Cardiac fibroblast (primary cell): Measurements from ENCODE around the gene ANKRD13D.

ENCODE experiments used
- DNase-seq, 2 donors: peaks; one replicate each; pipeline versions ENCODE4 v3.0.0 to v3.0.0-alpha.2; 2010; ENCODE audit warnings: low read depth in 2 of 2
- H3K4me3 ChIP-seq, 2 donors: replicated peaks in 1 of 2; 1 replicate in 1 of 2; 2 replicates in 1 of 2; pipeline ENCODE4 v1.5.1; 2011; ENCODE audit warnings: low read depth in 2 of 2, low read length in 2 of 2, mild to moderate bottlenecking in 2 of 2, moderate library complexity in 1 of 2
- TF ChIP-seq, protein P1 (sequence below): IDR thresholded peaks from one replicate; pipeline ENCODE4 v1.5.1; 2011; ENCODE audit warnings: low read depth, mild to moderate bottlenecking, low read length, inconsistent platforms

Gene ANKRD13D

DNA sequence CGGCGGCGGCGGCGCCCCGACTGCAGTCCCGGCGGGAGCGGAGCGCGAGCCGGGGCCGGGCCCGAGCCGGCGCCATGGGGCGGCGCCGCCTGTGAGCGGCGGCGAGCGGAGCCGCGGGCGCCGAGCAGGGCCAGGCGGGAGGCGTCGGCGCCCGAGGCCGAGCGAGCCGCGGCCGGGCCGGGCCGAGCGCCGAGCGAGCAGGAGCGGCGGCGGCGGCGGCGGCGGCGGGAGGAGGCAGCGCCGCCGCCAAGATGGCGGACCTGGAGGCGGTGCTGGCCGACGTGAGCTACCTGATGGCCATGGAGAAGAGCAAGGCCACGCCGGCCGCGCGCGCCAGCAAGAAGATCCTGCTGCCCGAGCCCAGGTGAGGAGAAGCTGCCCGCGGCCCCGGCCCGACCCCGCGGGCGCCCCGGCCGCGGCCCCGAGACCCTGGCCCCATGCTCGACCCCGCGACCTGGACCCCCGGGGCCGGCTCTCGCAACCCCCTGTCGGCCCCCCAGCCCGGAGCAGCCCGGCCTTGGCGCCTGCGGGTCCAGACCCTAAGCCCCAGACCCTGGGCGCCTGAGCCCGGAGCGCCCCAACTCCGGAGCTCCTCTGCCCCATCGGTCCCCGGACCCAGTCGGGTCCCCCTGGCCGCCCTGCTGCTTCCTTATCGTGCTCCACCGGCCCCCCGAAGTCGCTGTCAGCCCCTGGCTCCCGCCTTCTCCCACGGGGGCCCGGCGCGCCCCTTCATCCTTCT is 22.5 kb upstream of the ANKRD13D start, which contains the start of gene GRK2:
GRK2 (plus strand) TSS at position 25 of the 739 bp plus-strand sequence; CDS start at position 252, 227 bp downstream.
- peak; percentile 41 to 58 for DNase-seq
- TF ChIP-seq, protein P1, sequence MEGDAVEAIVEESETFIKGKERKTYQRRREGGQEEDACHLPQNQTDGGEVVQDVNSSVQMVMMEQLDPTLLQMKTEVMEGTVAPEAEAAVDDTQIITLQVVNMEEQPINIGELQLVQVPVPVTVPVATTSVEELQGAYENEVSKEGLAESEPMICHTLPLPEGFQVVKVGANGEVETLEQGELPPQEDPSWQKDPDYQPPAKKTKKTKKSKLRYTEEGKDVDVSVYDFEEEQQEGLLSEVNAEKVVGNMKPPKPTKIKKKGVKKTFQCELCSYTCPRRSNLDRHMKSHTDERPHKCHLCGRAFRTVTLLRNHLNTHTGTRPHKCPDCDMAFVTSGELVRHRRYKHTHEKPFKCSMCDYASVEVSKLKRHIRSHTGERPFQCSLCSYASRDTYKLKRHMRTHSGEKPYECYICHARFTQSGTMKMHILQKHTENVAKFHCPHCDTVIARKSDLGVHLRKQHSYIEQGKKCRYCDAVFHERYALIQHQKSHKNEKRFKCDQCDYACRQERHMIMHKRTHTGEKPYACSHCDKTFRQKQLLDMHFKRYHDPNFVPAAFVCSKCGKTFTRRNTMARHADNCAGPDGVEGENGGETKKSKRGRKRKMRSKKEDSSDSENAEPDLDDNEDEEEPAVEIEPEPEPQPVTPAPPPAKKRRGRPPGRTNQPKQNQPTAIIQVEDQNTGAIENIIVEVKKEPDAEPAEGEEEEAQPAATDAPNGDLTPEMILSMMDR = no peak

DNA sequence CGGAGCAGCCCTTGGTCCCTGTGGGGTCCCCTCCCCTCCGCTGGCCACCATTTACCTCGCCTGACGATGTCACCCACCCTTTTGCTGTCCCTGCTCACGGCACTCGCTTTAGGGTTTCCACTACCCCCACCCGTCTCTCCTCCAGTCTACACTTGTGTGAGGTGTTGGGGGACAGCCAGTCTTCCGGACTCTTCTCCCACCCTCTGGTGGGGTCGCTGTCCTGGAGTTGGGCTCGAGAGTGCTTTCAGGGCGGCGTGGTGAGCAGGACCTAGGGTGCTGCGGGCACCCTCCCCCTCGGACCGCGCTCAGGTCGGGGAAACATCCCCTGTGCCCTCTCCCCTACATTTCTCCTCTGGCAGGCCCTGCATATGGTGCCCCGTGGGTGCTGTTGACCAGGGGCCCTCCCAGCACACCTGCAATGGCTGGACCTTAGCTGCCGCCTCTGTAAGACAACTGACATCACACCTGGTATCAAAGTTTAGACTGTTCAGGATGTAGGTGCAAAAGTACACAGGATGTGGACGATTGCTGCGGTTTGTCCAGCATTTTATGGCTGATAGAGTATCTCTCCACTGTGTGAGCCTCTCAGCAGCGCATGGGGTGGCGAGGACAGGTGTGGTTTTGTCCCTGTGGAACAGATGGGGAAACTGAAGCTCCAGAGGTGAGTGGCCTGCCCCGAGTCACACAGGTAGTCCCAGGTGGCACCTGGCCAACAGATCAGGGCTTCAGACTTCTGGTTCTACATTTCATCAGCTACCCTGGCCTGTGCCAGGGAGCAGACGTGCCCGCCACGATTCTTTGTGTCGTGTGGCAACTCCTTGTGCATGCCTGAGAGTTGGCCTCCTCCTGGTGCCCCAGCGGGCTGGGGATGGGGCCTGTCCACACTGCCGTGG is 21.7 kb upstream of the ANKRD13D start:
- TF ChIP-seq, protein P1 = no peak
- peak overlapping the region; percentile 85 to 91 for H3K4me3 ChIP-seq
- no peak for DNase-seq

More for the DNA sequence above, 22.5 kb upstream of the ANKRD13D start, which contains the start of gene GRK2:
- peak within 1 kb of the TSS; percentile 85 to 91 for H3K4me3 ChIP-seq

DNA sequence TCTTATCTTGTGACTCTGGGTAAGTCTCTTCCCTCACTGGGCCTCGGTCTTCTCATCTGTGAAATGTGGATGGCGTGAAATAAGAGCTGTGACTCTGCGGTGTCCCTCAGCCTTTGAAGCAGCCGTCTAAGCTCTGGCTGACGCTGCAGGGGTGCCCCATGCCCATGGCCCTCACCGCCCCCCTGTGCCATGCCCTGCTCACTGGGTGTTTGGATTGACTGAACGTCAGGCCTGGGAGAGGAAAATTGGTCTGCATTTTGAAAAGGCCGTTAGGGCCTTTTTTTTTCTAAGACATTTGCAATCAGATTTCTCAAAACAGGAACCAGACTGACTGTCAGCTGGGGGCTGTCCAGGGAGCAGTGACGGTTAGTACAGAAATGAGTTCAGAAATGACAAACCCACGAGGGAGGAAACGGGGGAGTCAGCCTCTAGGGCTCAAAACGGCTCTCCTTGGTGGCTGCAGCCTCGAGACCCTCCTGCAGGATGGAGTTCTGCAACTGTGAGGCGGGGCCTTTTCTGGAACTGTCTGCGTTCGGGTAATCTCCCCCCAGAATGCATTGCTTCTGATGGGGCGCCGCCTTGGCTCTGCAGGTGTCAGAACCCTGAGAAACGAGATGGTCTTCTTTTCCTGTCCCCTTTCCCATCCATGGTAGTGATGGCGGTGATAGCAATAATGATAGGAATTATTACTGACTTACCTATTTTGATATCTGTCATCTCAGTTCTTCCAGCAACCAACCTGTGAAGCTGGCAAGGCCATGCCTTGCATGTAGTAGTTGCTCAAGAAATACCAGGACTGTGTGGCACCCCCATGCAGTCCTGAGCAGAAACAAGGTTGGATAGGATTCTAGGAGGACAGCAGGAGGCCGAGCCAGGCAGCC is 20.8 kb upstream of the ANKRD13D start:
- peak overlapping the region; percentile 85 to 91 for H3K4me3 ChIP-seq
- TF ChIP-seq, protein P1 = no peak
- DNase-seq = no peak

DNA sequence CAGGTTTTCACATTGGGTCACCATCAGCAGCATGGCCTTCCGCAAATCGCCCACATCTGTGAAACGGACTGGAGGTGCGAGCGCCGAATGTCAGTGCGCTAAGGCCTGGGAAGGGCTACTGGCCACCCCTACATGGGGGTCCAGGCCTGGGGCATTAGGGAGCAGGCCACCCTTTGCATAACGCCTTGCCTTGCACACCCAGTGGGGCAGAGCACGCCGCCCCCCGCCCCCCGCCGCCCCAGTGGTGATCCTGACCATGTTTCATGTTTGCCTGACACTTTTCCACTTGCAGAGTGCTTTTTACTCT is 20.2 kb upstream of the ANKRD13D start:
- H3K4me3 ChIP-seq = no peak overlapping the region
- TF ChIP-seq, protein P1 = no peak
- no peak for DNase-seq

DNA sequence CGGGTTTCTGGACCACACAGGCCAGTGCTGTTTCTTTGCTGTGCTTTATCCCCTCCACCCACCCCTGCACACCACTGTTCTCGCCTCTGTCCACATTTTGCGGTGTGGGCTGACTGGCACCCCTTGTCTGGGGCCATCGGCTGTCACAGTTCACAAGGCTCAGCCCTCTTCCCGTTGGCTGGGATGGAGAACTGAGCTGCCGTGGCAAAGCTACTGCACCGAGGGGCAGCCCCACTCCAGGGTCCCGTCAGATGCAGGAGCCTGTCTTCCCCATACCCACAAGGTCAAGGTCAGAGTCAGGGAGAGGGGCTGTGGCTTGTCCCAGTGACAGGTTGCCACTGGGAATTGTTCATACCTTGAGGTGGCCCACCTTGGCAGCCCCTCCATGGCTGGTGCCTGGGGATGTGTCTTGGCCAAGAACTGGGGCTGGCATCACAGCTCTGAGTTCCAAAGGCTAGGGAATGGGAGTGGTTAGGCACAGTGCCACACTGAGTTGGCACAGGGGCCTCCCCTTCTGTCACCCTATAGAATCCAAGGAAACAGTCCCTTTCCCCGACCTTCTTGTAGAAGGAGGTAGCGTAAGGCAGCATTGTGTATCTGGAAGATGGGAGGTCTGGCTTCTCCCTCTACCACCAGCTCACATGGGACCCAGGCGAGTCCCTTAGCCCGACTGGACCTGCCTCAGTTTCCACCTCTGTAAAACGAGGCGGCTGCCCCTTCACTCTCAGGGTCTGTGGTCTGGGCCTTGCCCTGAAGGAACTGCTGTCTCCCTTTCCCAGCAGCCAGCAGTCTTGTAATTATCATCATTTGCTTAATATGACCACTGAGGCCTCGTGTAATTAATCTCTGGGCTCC is 19.5 kb upstream of the ANKRD13D start:
- H3K4me3 ChIP-seq = peak overlapping the region; percentile 17 to 28
- no peak for DNase-seq
- TF ChIP-seq, protein P1 = no peak
